RPMI7951 (cell line): ENCODE data around the gene CRB2. TPM values are rescaled to one million over a fixed set of nuclear protein-coding genes. Genes with fewer than 3 reads are reported as not detected.

Source experiments
- DNase-seq: peaks from one replicate; pipeline ENCODE4 v3.0.0-alpha.2; 2012; ENCODE audit warnings: low read depth
- total RNA-seq: library from RNA; depleted of rRNA; stranded (reverse); fragments of >200 nt; shearing (Covaris generic); gene quantifications from 2 replicates; pipeline ENCODE4 v1.2.3, GENCODE V29; 2014

The CRB2 gene
- total RNA-seq, 1 experiment from 2014 or later: not detected

- DNase-seq: peak; percentile 49
Observed at GRCh38 chr9:123364241-123364824, 8.3 kb downstream of the CRB2 start.

DNA sequence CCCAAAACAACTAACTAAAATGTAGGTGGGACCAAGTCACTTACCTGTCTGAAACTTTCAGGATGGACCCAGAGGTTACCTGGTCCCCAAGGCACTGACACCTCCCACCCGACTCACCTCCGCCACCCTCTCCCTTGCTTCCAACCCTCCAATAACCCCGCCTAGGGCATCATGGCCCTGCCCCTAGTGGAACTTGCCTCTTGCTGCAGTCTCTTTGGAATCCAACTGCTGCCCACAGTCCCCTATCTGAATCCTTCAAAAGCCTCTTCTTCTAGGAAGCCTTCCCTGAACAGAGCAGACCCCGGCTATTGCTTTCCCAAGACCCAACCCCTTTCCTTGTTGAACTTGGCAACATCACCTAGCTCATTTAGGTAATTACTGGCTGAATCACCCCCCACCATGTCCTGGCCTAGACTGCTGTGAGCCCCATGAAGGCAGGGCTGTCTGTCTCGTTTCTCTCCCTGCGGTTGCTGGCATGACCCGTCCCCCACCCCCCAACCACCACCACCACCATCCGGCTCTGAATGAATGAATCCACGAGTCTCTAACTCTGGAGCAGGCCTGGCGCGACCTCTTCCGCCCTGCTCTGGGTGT is 9.4 kb downstream of the CRB2 start:
- no peak for DNase-seq

GRCh38 chr9:123365881-123366528 is 10.0 kb downstream of the CRB2 start:
- no peak for DNase-seq

- DNase-seq: no peak
Observed at GRCh38 chr9:123368023-123368422, 12.0 kb downstream of the CRB2 start.

DNA sequence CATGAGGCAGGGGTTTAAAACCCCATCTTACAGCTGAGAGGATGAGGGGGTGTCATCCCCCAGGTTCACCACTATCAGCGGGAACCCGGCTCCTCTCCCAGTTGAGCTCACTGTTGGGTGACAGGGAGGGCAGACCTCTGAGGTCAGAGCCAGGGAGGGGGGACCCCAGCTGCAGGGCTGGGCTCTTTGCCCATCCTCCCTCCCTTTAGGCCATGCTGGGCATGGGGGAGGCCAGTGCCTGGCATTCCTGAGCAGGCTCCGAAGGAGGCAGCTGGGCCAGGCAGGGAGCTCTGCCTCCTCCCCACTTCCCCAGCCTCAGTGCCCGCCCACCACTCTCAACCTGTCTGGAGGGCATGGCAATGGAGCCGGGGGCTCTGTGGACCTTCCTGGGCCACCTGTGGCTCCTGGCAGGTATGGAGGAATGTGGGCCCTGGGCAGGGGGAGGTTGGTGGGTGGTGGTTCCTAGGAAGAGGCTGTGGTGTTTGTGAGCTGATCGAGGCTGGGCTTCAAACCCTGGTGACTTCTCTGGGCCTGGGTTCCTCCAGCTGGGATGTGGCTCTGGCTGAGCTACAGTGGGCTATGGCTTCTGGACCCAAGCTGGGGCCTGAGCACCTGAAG is 12.6 kb downstream of the CRB2 start:
- no peak for DNase-seq

GRCh38 chr9:123369296-123369695 is 13.3 kb downstream of the CRB2 start:
- DNase-seq: no peak

- no peak for DNase-seq
Observed at GRCh38 chr9:123370108-123370507, 14.1 kb downstream of the CRB2 start.

DNA sequence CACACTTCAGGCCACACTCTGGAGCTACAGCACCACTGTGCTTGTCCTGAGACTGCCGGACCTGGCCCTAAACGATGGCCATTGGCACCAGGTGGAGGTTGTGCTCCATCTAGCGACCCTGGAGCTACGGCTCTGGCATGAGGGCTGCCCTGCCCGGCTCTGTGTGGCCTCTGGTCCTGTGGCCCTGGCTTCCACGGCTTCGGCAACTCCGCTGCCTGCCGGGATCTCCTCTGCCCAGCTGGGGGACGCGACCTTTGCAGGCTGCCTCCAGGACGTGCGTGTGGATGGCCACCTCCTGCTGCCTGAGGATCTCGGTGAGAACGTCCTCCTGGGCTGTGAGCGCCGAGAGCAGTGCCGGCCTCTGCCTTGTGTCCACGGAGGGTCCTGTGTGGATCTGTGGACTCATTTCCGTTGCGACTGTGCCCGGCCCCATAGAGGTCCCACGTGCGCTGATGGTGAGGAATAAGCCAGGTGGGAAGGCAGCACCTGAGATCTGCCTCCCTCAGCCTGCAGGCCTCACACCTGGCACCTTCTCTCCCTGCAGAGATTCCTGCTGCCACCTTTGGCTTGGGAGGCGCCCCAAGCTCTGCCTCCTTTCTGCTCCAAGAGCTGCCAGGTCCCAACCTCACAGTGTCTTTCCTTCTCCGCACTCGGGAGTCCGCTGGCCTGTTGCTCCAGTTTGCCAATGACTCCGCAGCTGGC is 14.7 kb downstream of the CRB2 start:
- DNase-seq: no peak

GRCh38 chr9:123371228-123371584 is 15.2 kb downstream of the CRB2 start:
- DNase-seq: no peak

DNA sequence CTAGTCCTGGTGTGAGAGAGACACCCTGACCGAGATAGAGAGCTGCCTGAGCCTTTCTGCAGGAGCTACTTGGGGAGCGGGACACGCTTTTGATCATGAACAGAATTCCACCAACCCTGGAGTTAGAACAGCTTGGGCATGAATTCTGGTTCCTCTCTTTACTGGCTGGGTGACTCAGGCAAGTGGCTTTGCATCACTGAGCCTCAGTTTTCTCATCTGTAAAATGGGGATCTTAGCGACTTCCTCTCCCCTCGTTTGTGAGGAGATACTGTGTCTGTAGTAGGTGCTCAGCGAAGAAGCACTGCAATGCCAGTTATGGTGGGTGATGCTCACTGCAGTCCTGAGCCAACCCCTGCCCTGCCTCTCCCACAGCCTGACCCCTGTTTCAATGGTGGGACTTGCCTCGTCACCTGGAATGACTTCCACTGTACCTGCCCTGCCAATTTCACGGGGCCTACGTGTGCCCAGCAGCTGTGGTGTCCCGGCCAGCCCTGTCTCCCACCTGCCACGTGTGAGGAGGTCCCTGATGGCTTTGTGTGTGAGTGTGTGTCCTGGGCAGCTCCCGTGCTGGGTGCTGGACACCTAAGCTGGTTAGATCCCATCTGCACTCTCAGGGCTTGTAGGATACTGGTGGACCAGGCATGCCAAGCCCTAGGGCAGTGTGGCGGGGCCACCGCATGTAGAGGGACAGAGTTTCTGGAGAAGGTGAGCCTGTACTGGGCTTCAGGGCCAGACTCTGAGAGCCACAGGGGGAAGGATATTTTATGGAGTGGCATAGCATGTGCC is 16.0 kb downstream of the CRB2 start:
- no peak for DNase-seq

- DNase-seq: no peak
Observed at GRCh38 chr9:123372766-123373446, 16.9 kb downstream of the CRB2 start.

- no peak for DNase-seq
Observed at GRCh38 chr9:123373447-123373923, 17.5 kb downstream of the CRB2 start.

DNA sequence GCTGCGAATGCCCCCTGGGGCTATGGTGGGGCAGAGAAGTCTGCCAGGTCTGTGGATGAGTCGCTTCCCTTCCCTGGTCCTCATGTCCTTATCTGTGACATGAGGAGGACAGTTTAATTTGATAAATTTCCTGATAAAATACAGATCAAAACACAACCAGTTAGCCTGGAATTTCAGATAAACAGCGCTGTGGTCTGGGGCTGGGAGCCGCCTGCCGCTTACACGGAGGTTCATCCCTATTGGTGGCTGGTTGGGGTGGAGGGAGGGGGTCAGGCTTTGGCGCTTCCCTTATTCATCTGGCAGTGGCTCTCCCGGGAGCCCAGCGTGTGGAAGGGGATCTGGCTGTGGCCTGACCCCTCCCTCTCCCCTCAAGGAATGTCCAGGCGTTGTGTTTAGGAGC is 17.9 kb downstream of the CRB2 start:
- DNase-seq: no peak

DNA sequence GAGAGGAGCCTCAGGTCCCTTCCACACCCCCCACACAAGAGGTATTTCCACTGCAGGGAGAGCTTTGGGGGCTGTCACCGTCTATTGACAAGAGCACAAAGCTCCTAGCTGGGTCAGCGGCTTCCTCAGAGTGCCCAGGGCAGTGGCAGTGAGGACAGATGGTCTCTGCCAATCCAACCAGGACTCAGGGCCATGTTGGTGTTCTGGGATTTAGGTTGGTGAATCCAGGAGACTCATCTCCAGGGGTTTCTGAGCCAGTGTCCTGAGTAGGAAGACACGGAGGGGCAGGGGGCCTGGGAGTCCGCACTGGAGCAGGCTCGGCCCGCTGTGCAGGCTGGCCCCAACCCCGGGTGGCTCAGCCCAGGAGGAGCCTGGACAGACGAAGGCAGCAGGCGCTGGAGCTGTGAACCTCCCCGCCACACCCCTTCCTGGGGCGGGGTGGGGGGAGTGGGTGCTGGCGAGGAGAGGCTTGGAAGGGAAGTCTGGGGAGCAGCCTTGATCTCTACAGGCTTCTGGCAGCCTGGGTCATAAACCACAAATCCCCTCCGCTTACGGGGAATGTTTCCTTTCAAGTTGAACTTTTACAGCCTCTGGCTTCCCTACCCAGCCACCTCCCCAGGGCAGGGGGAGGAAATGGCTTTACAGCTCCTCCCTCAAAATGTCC is 19.6 kb downstream of the CRB2 start:
- DNase-seq: peak; percentile 16

DNA sequence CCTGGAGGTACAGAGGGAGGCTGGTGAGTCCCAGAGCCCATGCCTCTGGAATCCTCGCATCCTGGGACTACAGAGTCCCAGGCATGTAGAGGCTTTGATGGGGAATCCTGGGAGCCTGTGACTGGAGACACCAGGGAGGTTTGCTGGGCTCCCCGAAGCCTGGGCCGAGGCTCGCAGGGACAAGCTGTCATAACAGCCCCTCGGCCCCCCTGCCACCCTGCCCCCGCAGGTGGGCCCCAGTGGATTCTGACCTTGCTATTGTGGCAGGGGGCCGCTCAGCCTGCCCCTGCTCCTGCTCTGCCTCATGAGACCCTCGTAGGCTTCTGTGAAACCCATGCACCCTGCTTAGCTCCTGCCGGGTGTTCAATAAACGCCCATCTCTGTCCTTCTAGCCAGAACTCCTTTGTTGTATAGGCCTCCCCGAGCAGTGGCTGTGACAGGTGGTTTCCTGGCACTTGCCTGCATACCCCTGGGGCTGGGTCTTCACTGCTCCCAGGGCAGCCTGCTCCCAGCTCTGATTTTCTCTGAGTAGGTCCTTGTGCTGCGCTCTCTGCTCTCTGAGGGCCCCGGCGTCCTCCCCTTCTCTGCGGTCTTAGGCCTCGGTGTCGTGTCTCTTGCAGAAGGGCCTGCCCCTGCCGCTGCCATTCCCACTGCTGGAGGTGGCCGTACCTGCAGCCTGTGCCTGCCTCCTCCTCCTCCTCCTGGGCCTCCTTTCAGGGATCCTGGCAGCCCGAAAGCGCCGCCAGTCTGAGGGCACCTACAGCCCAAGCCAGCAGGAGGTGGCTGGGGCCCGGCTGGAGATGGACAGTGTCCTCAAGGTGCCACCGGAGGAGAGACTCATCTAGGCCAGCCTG is 20.4 kb downstream of the CRB2 start:
- DNase-seq: no peak

- no peak for DNase-seq
Observed at GRCh38 chr9:123377211-123377971, 21.4 kb downstream of the CRB2 start.

DNA sequence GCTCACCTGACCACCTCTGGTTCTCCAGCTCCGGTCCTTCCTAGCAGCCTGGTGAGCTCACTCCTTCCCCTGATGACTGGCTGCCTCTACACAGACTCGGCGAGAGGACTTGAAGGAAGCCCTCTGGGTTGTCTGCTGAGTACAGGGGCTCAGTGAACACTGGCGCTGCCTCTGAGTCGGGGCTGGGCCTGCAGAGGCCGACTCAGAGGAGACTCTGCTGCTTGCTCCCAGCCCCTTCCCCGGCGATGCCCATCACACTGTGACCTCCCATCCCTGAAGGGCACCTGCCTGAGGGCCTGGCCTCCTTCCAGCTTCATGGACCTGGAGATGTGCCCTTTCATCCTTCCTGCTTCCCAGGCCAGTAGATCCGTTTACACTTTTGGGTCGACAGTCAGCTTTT is 22.0 kb downstream of the CRB2 start:
- DNase-seq: no peak

DNA sequence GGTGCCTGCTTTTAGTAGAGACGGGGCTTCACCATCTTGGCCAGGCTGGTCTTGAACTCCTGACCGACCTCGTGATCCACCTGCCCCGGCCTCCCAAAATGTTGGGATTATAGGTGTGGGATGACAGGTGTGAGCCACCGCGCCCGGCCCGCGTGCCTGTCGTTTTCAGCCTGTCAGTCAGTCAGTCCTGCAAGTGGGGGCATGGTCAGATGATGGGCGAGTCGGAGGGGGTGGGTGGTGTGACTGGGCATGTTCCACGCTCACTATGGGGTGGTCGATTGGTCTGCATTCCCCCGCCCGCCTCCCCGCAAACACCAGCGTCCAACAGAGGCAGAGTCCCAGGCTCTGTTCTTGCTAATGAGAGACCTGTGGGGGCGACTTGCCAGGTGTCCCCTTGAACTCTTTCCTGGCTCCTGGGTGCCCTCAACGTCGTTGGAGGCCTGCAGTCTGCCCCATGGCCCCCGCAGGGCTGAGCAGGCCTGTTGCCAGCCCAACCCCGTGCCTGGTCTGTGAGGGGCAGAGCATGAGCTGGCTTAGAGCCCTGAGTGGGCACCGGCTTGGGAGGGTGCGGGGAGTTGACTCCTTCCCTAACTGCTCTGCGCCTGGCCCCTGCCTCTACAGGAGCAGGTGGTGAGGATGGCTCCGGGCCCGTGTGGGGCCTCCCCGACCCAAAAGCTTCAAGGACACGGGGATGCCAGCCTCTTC is 23.1 kb downstream of the CRB2 start:
- DNase-seq: no peak
